ENCODE results near the gene IL10RB. TPM values are rescaled to one million over a fixed set of nuclear protein-coding genes. Genes with fewer than 3 reads are reported as not detected.
"Not testable (repeated sequence)": the region's sequence is repeated elsewhere in the genome, so short reads cannot be mapped to it uniquely, and the experiment has no call there.

IL10RB gene
- total RNA-seq, 1 donor = 39.8 TPM

DNA sequence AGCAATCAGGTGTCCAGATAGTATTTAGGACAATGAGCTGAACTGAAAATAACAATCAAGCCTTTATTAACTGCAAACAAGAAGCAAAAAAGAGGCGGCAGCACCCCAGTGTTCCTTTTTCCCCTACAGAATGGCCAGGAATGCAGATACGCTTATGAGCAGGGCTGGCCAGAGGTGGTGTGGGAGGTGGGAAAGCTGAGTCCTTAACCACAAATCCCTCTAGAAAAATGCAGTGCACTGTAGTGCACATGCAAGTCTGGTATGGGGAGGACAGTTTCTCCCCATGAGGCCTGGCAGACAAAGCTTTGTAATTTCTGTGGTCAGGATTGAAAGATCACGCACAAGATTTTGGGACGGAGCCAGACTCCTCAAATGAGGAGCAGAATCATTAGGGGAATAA, 47.9 kb downstream of the IL10RB start:
- H3K4me3 ChIP-seq (ENCODE audit: low read depth, low read length) = no peak overlapping the region
- no peak for TF ChIP-seq CTCF (IDR thresholded peaks at IDR 0.05; ENCODE audit: insufficient read depth, low read length)
- no peak for DNase-seq (ENCODE audit: low read depth)

DNA sequence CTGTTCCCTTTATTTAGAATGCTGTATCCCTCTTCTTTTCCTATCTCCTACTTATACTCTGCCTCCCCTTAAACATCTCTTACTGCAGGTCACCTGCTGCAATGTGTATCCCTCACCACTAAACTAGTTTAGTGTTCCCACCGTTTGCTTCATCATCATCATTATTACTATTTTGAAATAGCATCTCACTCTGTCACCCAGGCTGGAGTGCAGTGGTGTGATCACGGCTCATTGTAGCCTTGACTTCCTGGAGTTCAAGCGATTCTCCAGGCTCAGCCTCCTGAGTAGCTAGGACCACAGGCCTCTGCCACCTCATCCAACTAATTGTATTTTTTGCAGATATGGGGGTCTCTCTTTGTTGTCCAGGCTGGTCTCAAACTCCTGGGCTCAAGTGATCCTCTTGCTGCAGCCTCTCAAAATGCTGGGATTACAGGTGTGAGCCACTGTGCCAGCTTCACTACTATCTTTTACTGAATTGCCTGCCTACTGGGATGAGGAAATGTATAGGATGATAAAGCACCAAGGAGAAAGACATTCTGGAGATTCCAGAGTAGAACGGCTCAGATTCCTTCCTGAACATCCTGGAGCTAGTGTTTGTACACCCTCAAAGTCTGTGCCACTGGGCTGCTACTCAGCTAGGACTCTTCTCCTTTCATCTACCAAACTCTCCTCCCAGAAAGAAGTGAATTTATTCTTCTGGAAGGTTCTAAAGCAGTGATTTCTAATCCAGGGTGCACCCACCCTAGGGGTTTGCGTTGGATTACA, 50.0 kb downstream of the IL10RB start:
- no peak for DNase-seq (ENCODE audit: low read depth)
- H3K4me3 ChIP-seq (ENCODE audit: low read depth, low read length) = no peak overlapping the region
- TF ChIP-seq CTCF (IDR thresholded peaks at IDR 0.05; ENCODE audit: insufficient read depth, low read length) = no peak

GRCh38 chr21:33317145-33317544, 51.0 kb downstream of the IL10RB start:
- no peak for TF ChIP-seq CTCF (IDR thresholded peaks at IDR 0.05; ENCODE audit: insufficient read depth, low read length)
- no peak for DNase-seq (ENCODE audit: low read depth)

GRCh38 chr21:33317786-33318486, 51.8 kb downstream of the IL10RB start:
- no peak for DNase-seq (ENCODE audit: low read depth)
- H3K4me3 ChIP-seq (ENCODE audit: low read depth, low read length) = no peak overlapping the region
- no peak for TF ChIP-seq CTCF (IDR thresholded peaks at IDR 0.05; ENCODE audit: insufficient read depth, low read length)

More at GRCh38 chr21:33317145-33317544, 51.0 kb downstream of the IL10RB start:
- no peak overlapping the region for H3K4me3 ChIP-seq (ENCODE audit: low read depth, low read length)

- DNase-seq (ENCODE audit: low read depth); H3K4me3 ChIP-seq (ENCODE audit: low read depth, low read length): not testable (repeated sequence)
Measured at GRCh38 chr21:33321005-33321404, 54.8 kb downstream of the IL10RB start.

DNA sequence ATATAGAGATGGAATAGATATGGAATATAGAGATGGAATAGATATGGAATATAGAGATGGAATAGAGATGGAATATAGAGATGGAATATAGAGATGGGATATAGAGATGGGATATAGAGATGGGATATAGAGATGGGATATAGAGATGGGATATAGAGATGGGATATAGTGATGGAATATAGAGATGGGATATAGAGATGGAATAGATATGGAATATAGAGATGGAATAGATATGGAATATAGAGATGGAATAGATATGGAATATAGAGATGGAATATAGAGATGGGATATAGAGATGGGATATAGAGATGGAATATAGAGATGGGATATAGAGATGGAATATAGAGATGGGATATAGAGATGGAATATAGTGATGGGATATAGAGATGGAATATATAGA, 57.4 kb downstream of the IL10RB start:
- not testable (repeated sequence) for H3K4me3 ChIP-seq (ENCODE audit: low read depth, low read length); DNase-seq (ENCODE audit: low read depth)

DNA sequence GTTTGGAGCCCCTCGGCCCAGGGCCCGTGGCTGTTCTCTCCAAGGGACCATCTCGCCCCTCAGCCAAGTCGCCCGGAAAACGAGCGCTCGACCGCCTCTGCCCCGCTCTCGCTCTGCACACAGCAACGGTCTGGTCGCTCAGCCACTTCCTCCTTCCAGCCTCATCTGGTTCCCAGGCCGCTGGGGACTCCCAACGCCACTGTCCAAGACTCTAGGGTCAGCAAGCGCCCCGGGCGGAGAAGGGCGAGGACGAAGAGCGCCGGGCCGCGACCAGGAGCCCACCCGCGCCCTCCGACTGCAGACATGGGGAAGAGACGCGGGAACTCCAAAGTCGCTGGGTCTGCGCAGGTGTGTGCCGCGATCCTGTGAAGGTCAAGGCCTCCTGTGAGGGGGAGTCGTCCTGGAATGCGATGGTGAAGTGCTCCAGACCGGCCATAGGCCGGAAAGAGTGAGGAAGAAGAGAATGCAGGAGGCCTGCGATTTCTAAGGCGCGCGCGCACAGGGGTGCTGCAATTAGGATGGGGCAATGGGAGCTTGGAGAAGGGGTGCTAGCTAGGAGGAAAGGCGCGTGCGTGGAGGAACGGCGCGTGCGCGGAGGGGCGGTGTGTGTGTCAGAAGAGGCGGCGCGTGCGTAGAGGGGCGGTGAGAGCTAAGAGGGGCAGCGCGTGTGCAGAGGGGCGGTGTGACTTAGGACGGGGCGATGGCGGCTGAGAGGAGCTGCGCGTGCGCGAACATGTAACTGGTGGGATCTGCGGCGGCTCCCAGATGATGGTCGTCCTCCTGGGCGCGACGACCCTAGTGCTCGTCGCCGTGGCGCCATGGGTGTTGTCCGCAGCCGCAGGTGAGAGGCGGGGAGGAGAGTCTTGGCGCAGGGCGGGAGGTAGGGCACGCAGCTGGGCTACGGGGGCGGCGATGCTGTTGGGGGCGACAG, 58.4 kb downstream of the IL10RB start, which contains the start of gene IFNAR1:
IFNAR1 (plus strand) TSS at position 680 of the 931 bp plus-strand sequence; CDS start at position 766, 86 bp downstream.
- H3K4me3 ChIP-seq (ENCODE audit: low read depth, low read length) = peak within 1 kb of the TSS; percentile 98
- TF ChIP-seq CTCF (IDR thresholded peaks at IDR 0.05; ENCODE audit: insufficient read depth, low read length) = no peak
- DNase-seq (ENCODE audit: low read depth) = peak; percentile 98
